Type B pancreatic cell (in vitro differentiated cells): ENCODE data around the gene XYLT2. TPM values are rescaled to one million over a fixed set of nuclear protein-coding genes. Genes with fewer than 3 reads are reported as not detected.

Experiments used
- DNase-seq: peaks from one replicate; pipeline ENCODE4 v3.0.0; 2021; ENCODE audit warnings: mixed read lengths; ENCODE audit not compliant: unreplicated experiment; ENCODE audit errors: extremely low spot score
- H3K27ac Mint-ChIP-seq: 2 replicates; pipeline ENCODE4 v1.8.0; 2021; ENCODE audit warnings: mild to moderate bottlenecking, mixed read lengths
- H3K27me3 Mint-ChIP-seq: 2 replicates; pipeline ENCODE4 v1.8.0; 2021; ENCODE audit warnings: mixed read lengths
- H3K36me3 Mint-ChIP-seq: 2 replicates; pipeline ENCODE4 v1.8.0; 2021; ENCODE audit warnings: mixed read lengths
- H3K4me1 Mint-ChIP-seq: one replicate; pipeline ENCODE4 v1.8.0; 2021; ENCODE audit warnings: mixed read lengths; ENCODE audit not compliant: unreplicated experiment
- H3K4me3 Mint-ChIP-seq: 2 replicates; pipeline ENCODE4 v1.8.0; 2021; ENCODE audit warnings: mild to moderate bottlenecking, mixed read lengths
- H3K9me3 Mint-ChIP-seq: 2 replicates; pipeline ENCODE4 v1.8.0; 2021; ENCODE audit warnings: mixed read lengths
- CTCF ChIP-seq: fragments of 200-600 bp; sonication (generic); conservative IDR thresholded peaks from 2 replicates; pipeline ENCODE4 v1.5.0; 2021; ENCODE audit warnings: antibody characterized with exemption, mild to moderate bottlenecking
- total RNA-seq: library from RNA; stranded (reverse); gene quantifications from 2 replicates; pipeline ENCODE4 v1.2.1, GENCODE V29; 2021; ENCODE audit warnings: low replicate concordance

XYLT2 gene
- total RNA-seq, 1 donor from 2014 or later = 38.8 TPM

GRCh38 chr17:50310455-50311111 is 35.3 kb upstream of the XYLT2 start:
- no peak for TF ChIP-seq CTCF
- Mint-ChIP-seq H3K27me3 (no peaks in the 10 kb centered on the region), H3K36me3 (no peaks in the 10 kb centered on the region), H3K4me3 (no peak overlapping the region), H3K27ac (no peak overlapping the region), H3K9me3 (no peaks in the 10 kb centered on the region), H3K4me1 (peaks cover 15% of the 10 kb centered on the region)
- no peak for DNase-seq

- Mint-ChIP-seq H3K27me3 (no peaks in the 10 kb centered on the region), H3K36me3 (no peaks in the 10 kb centered on the region), H3K4me1 (peaks cover 18% of the 10 kb centered on the region), H3K9me3 (no peaks in the 10 kb centered on the region), H3K4me3 (no peak overlapping the region), H3K27ac (no peak overlapping the region)
- no peak for TF ChIP-seq CTCF
- DNase-seq = no peak
Measured at GRCh38 chr17:50311112-50311460, 34.8 kb upstream of the XYLT2 start.

GRCh38 chr17:50311483-50311882 is 34.4 kb upstream of the XYLT2 start:
- no peaks in the 10 kb centered on the region for H3K36me3 Mint-ChIP-seq
- no peak for TF ChIP-seq CTCF
- peaks cover 20% of the 10 kb centered on the region for H3K4me1 Mint-ChIP-seq
- DNase-seq = no peak
- no peak overlapping the region for H3K27ac Mint-ChIP-seq
- no peaks in the 10 kb centered on the region for H3K9me3 Mint-ChIP-seq
- H3K27me3 Mint-ChIP-seq = no peaks in the 10 kb centered on the region
- no peak overlapping the region for H3K4me3 Mint-ChIP-seq

- no peak for DNase-seq
- Mint-ChIP-seq H3K27ac (no peak overlapping the region), H3K27me3 (no peaks in the 10 kb centered on the region), H3K36me3 (no peaks in the 10 kb centered on the region), H3K9me3 (no peaks in the 10 kb centered on the region), H3K4me1 (peaks cover 20% of the 10 kb centered on the region), H3K4me3 (no peak overlapping the region)
- TF ChIP-seq CTCF = no peak
Measured at GRCh38 chr17:50312308-50312707, 33.6 kb upstream of the XYLT2 start.

GRCh38 chr17:50314456-50315011 is 31.4 kb upstream of the XYLT2 start:
- Mint-ChIP-seq H3K4me1 (peaks cover 14% of the 10 kb centered on the region), H3K36me3 (no peaks in the 10 kb centered on the region), H3K27me3 (no peaks in the 10 kb centered on the region), H3K27ac (no peak overlapping the region), H3K4me3 (no peak overlapping the region), H3K9me3 (no peaks in the 10 kb centered on the region)
- DNase-seq = no peak
- TF ChIP-seq CTCF = no peak
